MCF 10A (cell line): ENCODE data around the gene TRAPPC8. TPM values are rescaled to one million over a fixed set of nuclear protein-coding genes. Genes with fewer than 3 reads are reported as not detected.
"Not testable (repeated sequence)": the region's sequence is repeated elsewhere in the genome, so short reads cannot be mapped to it uniquely, and the experiment has no call there.

Source experiments
- BruUV-seq: library from RNA; stranded (reverse); fragments of 400-500 nt; replicated peaks from 2 replicates; lab custom pipeline; 2021; lab: Mats Ljungman, UMichigan
- CTCF ChIA-PET: fragments of 300-600 bp; sonication (Branson Sonifier 250); formaldehyde crosslinking; extraction: SDS; loops from one replicate; lab custom pipeline; 2021; ENCODE audit warnings: antibody characterized with exemption, inconsistent platforms; lab: Yijun Ruan, JAX
- POLR2A ChIA-PET: fragments of 300-600, 350-650 bp; sonication (Branson Sonifier 250); formaldehyde crosslinking; extraction: SDS; loops from one replicate; lab custom pipeline; 2020; ENCODE audit warnings: antibody characterized with exemption, inconsistent platforms; lab: Yijun Ruan, JAX
- DNase-seq: peaks from one replicate; pipeline ENCODE4 v3.0.0-alpha.2; 2018; ENCODE audit not compliant: unreplicated experiment
- H3K27ac Mint-ChIP-seq: one replicate; pipeline ENCODE4 v1.8.0; 2022; ENCODE audit warnings: mild to moderate bottlenecking, low read depth, mixed read lengths; ENCODE audit not compliant: unreplicated experiment
- H3K27me3 Mint-ChIP-seq: one replicate; pipeline ENCODE4 v1.8.0; 2022; ENCODE audit warnings: mixed read lengths; ENCODE audit not compliant: insufficient read depth, unreplicated experiment
- H3K36me3 Mint-ChIP-seq: one replicate; pipeline ENCODE4 v1.8.0; 2022; ENCODE audit warnings: mild to moderate bottlenecking, moderate library complexity, mixed read lengths; ENCODE audit not compliant: insufficient read depth, unreplicated experiment
- H3K4me1 Mint-ChIP-seq: one replicate; pipeline ENCODE4 v1.8.0; 2022; ENCODE audit warnings: mixed read lengths; ENCODE audit not compliant: insufficient read depth, unreplicated experiment
- H3K4me3 Mint-ChIP-seq: one replicate; pipeline ENCODE4 v1.8.0; 2022; ENCODE audit warnings: mild to moderate bottlenecking, moderate library complexity, mixed read lengths; ENCODE audit not compliant: unreplicated experiment
- H3K9me3 Mint-ChIP-seq: one replicate; pipeline ENCODE4 v1.8.0; 2022; ENCODE audit warnings: mixed read lengths; ENCODE audit not compliant: unreplicated experiment
- intact Hi-C: fragments of 100-400 bp; cut with micrococcal nuclease; formaldehyde crosslinking; loops from 2 replicates; pipeline ENCODE4 v1.14.1; 2022
- total RNA-seq: library from RNA; stranded (reverse); gene quantifications from 2 replicates; pipeline ENCODE4 v1.2.3, GENCODE V29; 2022
- TF ChIP-seq, protein P1 (sequence below): fragments of 200-600 bp; IDR thresholded peaks from one replicate; pipeline ENCODE4 v1.8.0; 2022; ENCODE audit warnings: antibody characterized with exemption, mild to moderate bottlenecking; ENCODE audit not compliant: unreplicated experiment

The TRAPPC8 gene
- total RNA-seq, 1 experiment from 2014 or later = 29.0 TPM

GRCh38 chr18:31814132-31814531 lies 128.8 kb downstream of the TRAPPC8 start:
- H3K4me1 Mint-ChIP-seq = no peaks in the 10 kb centered on the region
- no peak overlapping the region for H3K27ac Mint-ChIP-seq
- no peaks in the 10 kb centered on the region for H3K36me3 Mint-ChIP-seq
- CTCF ChIA-PET = interaction anchor here (0.6 to 1.7 kb wide), 9 partner anchors 72 to 925 kb away, joined by 3 to 8 read pairs (median 3); no protein-coding TSS in a partner anchor
- TF ChIP-seq, protein P1, sequence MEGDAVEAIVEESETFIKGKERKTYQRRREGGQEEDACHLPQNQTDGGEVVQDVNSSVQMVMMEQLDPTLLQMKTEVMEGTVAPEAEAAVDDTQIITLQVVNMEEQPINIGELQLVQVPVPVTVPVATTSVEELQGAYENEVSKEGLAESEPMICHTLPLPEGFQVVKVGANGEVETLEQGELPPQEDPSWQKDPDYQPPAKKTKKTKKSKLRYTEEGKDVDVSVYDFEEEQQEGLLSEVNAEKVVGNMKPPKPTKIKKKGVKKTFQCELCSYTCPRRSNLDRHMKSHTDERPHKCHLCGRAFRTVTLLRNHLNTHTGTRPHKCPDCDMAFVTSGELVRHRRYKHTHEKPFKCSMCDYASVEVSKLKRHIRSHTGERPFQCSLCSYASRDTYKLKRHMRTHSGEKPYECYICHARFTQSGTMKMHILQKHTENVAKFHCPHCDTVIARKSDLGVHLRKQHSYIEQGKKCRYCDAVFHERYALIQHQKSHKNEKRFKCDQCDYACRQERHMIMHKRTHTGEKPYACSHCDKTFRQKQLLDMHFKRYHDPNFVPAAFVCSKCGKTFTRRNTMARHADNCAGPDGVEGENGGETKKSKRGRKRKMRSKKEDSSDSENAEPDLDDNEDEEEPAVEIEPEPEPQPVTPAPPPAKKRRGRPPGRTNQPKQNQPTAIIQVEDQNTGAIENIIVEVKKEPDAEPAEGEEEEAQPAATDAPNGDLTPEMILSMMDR = no peak
- intact Hi-C loops = no loop called here
- H3K9me3 Mint-ChIP-seq = no peaks in the 10 kb centered on the region
- no peak for DNase-seq
- H3K27me3 Mint-ChIP-seq = no peaks in the 10 kb centered on the region
- POLR2A ChIA-PET = interaction anchor here (0.5 kb wide), 1 partner anchor 43 kb away, joined by 3 read pairs; no protein-coding TSS in a partner anchor
- H3K4me3 Mint-ChIP-seq = no peak overlapping the region
- no TSS peak for BruUV-seq

- H3K36me3 Mint-ChIP-seq, intact Hi-C loops, H3K9me3 Mint-ChIP-seq, H3K27ac Mint-ChIP-seq, H3K4me1 Mint-ChIP-seq, POLR2A ChIA-PET, CTCF ChIA-PET, H3K27me3 Mint-ChIP-seq, H3K4me3 Mint-ChIP-seq, BruUV-seq, DNase-seq: not testable (repeated sequence)
Observed at GRCh38 chr18:31810336-31811130, 132.4 kb downstream of the TRAPPC8 start.

- intact Hi-C loops, BruUV-seq: not testable (repeated sequence)
- CTCF ChIA-PET = interaction anchor here (0.7 kb wide), 1 partner anchor 253 kb away, joined by 3 read pairs; no protein-coding TSS in a partner anchor
Observed at GRCh38 chr18:31809049-31809448, 133.9 kb downstream of the TRAPPC8 start.

DNA sequence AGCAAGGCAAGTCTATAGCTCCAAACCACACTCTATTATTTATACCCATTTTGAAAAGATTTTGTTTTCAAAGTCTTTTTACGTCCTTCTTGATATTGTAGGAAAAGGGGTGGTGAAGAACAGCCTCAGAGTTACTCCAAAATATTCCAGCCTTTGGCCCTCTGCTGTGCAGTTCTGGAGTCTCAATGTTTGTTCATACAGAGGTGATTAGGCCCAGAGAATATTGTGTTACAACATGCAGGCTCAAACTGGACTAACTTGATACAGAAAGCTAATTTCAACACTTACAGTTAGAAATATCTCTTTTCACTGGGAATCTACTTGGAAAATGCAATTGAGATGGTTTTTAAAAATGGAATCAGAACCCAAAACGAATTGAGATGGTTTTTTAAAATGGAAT lies 141.8 kb downstream of the TRAPPC8 start:
- Mint-ChIP-seq H3K9me3 (no peaks in the 10 kb centered on the region), H3K27me3 (no peaks in the 10 kb centered on the region), H3K4me3 (no peak overlapping the region), H3K4me1 (no peaks in the 10 kb centered on the region), H3K27ac (no peak overlapping the region), H3K36me3 (no peaks in the 10 kb centered on the region)
- intact Hi-C loops = no loop called here
- TF ChIP-seq, protein P1 = no peak
- ChIA-PET POLR2A (interaction anchor here (1.0 kb wide), 1 partner anchor 141 kb away, joined by 3 read pairs; no protein-coding TSS in a partner anchor), CTCF (interaction anchor here (0.6 kb wide), 1 partner anchor 58 kb away, joined by 3 read pairs; no protein-coding TSS in a partner anchor)
- no TSS peak for BruUV-seq
- no peak for DNase-seq

More at GRCh38 chr18:31809049-31809448, 133.9 kb downstream of the TRAPPC8 start:
- H3K4me3 Mint-ChIP-seq, POLR2A ChIA-PET, H3K4me1 Mint-ChIP-seq, H3K9me3 Mint-ChIP-seq, H3K27ac Mint-ChIP-seq, H3K27me3 Mint-ChIP-seq, H3K36me3 Mint-ChIP-seq, DNase-seq: not testable (repeated sequence)

DNA sequence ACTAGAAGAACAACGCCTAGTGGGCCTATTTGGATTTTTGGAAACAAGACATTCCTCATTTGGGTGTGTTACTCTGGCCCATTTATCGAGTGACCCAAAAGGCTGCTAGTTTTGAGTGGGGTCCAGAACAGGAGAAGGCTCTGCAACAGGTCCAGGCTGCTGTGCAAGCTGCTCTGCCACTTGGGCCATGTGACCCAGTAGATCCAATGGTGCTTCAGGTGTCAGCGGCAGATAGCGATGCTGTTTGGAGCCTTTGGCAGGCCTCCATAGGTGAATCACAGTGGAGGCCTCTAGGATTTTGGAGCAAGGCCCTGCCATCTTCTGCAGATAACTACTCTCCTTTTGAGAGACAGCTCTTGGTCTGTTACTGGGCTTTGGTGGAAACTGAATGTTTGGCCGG lies 143.7 kb downstream of the TRAPPC8 start:
- H3K27me3 Mint-ChIP-seq, H3K27ac Mint-ChIP-seq, H3K9me3 Mint-ChIP-seq, BruUV-seq, H3K4me3 Mint-ChIP-seq, H3K36me3 Mint-ChIP-seq, POLR2A ChIA-PET, DNase-seq, intact Hi-C loops, H3K4me1 Mint-ChIP-seq: not testable (repeated sequence)
- CTCF ChIA-PET = interaction anchor here (0.7 to 0.9 kb wide), 2 partner anchors 21 to 60 kb away, joined by 3 read pairs; no protein-coding TSS in a partner anchor
